ENCODE data around the gene ITCH.
"Not testable (repeated sequence)": the region's sequence is repeated elsewhere in the genome, so short reads cannot be mapped to it uniquely, and the experiment has no call there.

The ITCH gene

GRCh38 chr20:34363062-34363464, at the start of gene ITCH:
Gene ITCH (plus strand): TSS chr20:34363273. CDS start chr20:34393812, 30,539 bp downstream.
- in situ Hi-C loops (cut with HindIII; ENCODE audit: low sequenced_read_pairs) = no loop called here

- in situ Hi-C loops (cut with HindIII; ENCODE audit: low sequenced_read_pairs) = no loop called here
Measured at GRCh38 chr20:34315236-34315635, 47.8 kb upstream of the ITCH start.

- in situ Hi-C loops (cut with HindIII; ENCODE audit: low sequenced_read_pairs) = no loop called here
Measured at GRCh38 chr20:34316196-34316814, 46.8 kb upstream of the ITCH start.

GRCh38 chr20:34318609-34319443, 44.2 kb upstream of the ITCH start:
- in situ Hi-C loops (cut with HindIII; ENCODE audit: low sequenced_read_pairs) = no loop called here

GRCh38 chr20:34320861-34321260, 42.2 kb upstream of the ITCH start:
- in situ Hi-C loops (cut with HindIII; ENCODE audit: low sequenced_read_pairs) = no loop called here

- in situ Hi-C loops (cut with HindIII; ENCODE audit: low sequenced_read_pairs) = no loop called here
Measured at GRCh38 chr20:34322267-34323105, 40.6 kb upstream of the ITCH start.

- in situ Hi-C loops (cut with HindIII; ENCODE audit: low sequenced_read_pairs) = no loop called here
Measured at GRCh38 chr20:34324541-34324940, 38.5 kb upstream of the ITCH start.

GRCh38 chr20:34328207-34328606, 34.9 kb upstream of the ITCH start:
- in situ Hi-C loops (cut with HindIII; ENCODE audit: low sequenced_read_pairs) = not testable (repeated sequence)

- in situ Hi-C loops (cut with HindIII; ENCODE audit: low sequenced_read_pairs) = no loop called here
Measured at GRCh38 chr20:34328928-34329677, 34.0 kb upstream of the ITCH start.

- in situ Hi-C loops (cut with HindIII; ENCODE audit: low sequenced_read_pairs) = not testable (repeated sequence)
Measured at GRCh38 chr20:34330861-34331544, 32.1 kb upstream of the ITCH start.

GRCh38 chr20:34331838-34332237, 31.2 kb upstream of the ITCH start:
- in situ Hi-C loops (cut with HindIII; ENCODE audit: low sequenced_read_pairs) = no loop called here

GRCh38 chr20:34332262-34332920, 30.7 kb upstream of the ITCH start:
- in situ Hi-C loops (cut with HindIII; ENCODE audit: low sequenced_read_pairs) = no loop called here

GRCh38 chr20:34333786-34334185, 29.3 kb upstream of the ITCH start:
- in situ Hi-C loops (cut with HindIII; ENCODE audit: low sequenced_read_pairs) = no loop called here

- in situ Hi-C loops (cut with HindIII; ENCODE audit: low sequenced_read_pairs) = no loop called here
Measured at GRCh38 chr20:34334654-34335407, 28.2 kb upstream of the ITCH start.

- in situ Hi-C loops (cut with HindIII; ENCODE audit: low sequenced_read_pairs) = no loop called here
Measured at GRCh38 chr20:34337544-34337943, 25.5 kb upstream of the ITCH start.

- in situ Hi-C loops (cut with HindIII; ENCODE audit: low sequenced_read_pairs) = no loop called here
Measured at GRCh38 chr20:34337982-34338726, 24.9 kb upstream of the ITCH start.

- in situ Hi-C loops (cut with HindIII; ENCODE audit: low sequenced_read_pairs) = not testable (repeated sequence)
Measured at GRCh38 chr20:34340726-34341125, 22.3 kb upstream of the ITCH start.

- in situ Hi-C loops (cut with HindIII; ENCODE audit: low sequenced_read_pairs) = not testable (repeated sequence)
Measured at GRCh38 chr20:34341199-34341598, 21.9 kb upstream of the ITCH start.

Data from DLD1 (cell line).